ENCODE measurements around the gene TRMT1.
A peak's percentile ranks its signal among the peaks of the same experiment; 100 is the strongest.

TRMT1 gene

DNA sequence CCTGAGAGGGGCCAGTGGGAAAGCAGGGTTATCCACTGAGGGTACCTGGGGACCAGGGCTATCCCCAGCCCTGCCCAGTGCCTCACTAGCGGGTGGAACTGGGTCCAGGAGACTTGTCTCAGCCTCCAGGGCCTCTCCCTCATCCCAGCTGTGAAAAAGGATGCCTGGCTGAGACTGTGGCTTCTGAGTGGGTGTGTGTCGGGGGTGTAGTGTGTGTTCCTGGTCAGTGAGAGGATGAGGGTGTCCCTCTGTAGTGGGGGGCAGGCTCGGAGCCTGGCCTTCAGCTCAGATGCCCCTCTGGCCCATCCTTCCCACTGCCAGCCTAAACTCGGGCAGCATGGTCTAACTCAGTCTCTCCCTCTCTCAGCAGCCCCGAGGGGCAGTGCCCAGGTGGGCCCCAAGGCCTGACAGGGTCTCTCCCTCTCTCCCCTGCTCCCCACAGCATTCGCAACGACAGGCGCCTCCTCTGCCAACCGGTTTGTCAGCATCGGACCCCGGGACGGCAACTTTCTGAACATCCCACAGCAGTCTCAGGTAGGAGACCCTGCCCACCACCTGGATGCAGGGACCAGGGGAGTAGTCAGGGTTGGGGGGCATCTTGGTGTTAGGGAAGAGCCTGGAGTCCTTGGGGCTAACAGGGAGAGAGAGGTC, 26.6 kb downstream of the TRMT1 start:
- DNase-seq = no peak

DNA sequence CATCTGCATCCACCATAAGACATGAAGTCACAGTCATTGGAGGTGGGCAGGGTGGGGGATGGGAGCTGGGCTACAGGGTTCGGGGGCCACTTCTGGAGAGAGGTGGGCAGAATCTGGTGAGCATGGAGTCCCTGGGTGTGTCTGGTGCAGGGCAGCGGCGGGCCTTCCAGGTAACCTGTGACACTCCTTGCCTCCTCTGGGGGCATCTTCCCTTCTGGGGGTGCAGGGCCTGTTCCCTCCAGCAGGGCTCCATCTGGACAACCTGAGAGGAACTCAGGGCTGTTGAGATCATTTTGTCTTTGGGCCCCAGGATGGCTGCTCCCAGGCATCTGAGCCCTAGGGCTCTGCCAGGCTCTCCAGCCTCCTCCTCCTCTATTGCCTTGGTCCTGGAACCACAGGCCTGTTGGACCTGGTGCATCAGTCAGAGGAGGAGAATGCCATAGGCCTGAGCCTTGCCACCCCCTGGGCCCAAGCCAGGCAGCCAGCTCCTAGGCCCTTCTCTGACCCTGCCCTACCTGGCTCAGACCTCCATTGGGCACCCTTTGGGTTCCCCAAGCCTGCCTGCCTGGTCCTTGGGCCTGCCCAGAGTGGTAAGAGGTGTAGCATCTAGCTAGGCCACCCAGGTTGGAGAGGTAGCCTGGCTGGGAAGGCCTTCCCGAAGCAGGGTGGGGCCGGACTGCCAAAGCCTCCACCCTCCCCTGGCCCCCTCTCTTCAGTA, 27.2 kb downstream of the TRMT1 start:
- no peak for DNase-seq

DNA sequence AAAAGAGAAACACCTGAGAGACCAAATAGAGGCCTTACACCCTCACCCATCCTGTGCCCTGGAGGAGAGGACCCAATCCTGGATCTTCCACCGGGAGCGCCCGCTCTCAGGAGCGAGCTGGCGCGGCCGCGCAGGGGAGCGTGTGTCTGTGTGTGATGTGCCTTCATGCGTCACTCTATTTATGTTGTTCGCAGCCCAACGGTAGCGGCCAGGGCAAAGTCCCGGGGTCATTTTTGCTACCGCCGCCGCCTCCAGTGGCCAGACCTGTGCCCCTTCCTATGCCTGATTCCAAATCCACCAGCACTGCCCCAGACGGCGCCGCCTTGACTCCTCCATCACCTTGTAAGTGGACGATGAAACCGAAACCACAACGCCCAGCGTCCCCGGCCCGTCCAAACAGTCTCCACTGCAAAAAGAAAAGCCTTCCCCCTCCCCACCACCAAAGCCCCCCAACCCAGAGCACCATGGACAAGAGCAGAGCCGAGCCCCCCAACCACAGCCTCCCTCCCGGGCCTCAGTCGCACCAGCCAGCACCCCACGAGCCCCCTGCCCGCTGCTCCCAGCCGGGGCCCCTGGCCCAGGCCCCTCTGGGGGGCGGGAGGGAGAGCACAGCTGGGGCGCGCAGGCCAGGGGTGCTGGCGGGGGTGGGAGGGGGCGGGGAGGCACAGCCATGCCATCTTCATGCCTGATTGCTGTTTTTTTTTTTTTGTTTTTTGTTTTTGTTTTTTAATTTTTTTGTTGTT, 28.6 kb downstream of the TRMT1 start:
- no peak for DNase-seq

DNA sequence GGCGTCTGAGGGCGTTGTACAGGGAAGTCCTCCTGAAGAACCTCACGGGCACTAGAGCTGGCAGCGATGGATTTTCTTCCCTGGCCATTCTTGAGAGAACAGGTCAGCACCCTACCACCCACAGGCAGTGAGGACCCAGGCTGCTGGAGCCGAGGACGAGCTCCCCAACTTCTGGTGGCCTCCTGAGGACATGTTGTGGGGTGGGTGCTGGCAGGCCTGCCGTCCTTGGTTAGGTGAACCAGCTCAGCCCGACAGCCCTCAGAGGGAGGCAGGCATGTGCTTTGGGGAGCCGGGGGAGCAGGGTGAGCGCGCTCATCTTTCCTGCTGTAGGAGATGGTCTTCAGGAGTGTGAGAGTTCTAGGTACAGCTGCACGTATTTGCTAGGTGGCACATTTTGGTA, 29.2 kb downstream of the TRMT1 start:
- no peak for DNase-seq

DNA sequence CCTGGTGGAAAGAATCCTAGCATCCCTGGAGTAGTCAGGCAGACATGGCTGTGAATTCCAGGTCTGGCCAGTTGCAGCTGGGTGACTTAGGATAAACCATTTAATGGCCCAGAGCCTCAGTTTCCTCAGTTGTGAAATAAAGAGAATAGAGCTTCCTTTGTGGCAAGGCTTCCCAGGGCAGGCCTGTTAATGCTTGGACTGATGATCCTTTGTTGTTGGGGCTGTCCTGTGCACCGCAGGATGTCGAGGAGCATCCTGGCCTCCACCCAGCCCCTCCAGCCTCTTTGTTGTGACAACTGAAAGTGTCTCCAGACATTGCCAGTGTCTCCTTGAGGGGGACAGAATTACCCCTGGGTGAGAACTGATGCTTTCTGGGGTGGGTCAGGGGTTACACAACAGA, 30.2 kb downstream of the TRMT1 start:
- no peak for DNase-seq

DNA sequence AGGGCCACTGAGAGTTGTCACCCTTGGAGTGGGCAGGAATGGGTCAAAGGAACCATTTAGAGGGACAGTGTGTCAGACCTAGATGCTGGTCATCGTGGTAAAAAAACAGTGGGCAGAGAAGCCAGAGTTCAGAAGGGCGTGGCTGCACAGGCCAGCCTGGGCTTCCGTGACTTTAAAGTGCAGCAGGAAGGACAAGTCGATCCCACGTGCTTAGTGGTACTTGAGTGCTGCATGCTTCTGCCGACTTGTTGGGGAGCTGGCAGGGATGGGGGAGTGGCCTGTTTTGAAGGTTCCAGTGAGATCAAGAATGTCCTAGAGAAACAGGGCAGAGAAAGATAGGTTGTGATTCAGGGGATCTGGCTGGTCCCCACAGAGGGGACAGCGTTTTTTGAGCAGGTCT, 30.9 kb downstream of the TRMT1 start:
- no peak for DNase-seq

DNA sequence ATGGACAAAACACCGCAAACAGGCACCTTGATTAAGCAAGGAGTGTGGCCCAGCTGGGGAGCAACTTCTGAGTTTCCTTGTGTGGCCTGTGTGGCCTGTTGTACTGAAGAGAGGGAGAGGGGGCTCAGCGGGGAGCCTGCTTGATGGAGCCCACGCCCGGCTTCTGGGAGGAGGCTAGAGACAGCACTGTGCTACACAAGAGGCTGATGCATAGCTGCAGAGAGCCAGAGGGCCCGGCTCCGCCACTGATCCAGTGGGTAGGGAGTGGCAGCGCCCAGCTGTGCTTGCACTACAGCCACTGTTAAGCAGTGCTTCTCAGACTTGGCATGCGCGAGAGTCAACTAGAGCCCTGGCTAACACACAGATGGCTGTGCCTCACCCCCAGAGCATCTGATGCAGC, 32.9 kb downstream of the TRMT1 start:
- DNase-seq = peak; percentile 19

DNA sequence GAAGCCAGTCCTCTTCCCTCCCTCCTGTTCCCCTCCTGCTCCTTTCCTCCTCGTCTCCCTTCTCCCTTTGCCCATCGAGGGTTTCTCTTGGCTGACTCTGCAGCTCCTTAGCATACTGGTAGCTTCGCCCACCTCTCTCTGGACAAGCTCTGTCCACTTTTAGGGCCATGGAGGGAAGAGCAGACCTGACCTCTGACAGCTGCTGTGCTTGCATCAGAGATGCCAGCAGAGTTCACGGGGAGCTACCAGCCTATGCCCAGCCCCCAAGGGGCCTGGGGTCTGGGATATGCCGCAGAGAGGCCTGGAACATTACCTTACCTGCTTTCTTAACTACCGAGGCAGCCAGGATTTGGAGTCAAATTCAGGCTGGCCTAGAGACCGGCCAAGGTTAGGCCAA, 33.5 kb downstream of the TRMT1 start:
- DNase-seq = no peak

DNA sequence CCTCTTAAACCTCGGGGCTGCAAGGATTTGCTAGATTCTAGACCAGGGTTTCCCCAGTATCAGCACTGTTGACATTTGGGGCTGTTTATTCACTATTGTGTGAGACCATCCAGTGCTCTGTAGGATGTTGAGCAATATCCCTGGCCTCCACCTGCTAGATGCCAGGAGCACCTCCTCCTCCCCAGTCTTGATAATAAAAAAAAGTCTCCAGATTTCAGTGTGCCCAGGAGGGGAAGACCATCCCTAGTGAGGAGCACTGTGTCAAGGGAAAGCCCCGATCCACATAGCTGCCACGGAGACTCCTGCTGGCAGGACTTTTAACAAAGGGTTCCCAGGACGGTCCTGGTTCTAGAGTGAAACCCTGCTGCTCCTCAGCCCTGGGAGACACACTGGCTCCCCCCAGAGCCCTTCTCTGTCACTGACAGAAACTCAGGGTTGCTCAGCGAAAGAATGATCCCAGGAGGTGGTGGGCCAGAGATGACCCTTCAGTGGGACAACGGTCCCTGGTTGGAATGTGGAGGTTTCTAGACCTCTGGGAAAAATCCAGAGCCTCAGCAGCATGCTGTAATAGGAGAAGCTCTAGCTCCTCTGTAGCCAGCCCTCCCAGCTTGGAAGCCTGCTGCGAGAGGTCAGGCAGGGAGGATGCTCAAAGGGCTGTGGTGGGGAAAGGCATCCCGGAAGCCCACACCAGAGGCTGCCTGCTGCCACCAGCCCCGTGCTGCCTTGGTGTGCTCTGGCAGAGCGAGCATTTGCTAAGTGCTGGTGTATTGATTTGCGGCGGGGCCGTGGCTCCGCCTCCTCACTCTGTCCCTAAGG, 34.1 kb downstream of the TRMT1 start:
- DNase-seq = peak; percentile 29

DNA sequence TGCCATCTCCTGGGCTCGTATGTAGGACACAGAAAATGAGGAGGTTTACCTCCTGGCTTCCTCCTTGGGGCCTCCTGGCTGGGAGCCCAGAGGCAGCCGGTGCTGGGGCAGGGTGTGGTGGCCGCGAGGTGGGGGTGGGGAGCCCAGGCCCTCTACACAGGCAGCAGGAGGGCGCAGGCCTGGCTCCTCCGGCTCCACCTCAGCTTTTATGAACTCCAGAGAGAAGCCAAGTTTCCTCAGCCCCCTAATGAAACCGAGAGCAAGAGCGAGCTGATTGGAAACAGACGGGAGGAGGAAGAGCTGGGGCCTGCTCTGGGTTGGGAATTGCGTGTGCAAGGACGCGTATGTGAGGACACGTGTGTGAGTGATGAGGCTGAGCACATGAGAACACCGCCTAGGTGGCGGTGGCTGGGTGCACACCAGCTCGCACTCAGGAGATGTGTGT, 37.0 kb downstream of the TRMT1 start:
- no peak for DNase-seq

DNA sequence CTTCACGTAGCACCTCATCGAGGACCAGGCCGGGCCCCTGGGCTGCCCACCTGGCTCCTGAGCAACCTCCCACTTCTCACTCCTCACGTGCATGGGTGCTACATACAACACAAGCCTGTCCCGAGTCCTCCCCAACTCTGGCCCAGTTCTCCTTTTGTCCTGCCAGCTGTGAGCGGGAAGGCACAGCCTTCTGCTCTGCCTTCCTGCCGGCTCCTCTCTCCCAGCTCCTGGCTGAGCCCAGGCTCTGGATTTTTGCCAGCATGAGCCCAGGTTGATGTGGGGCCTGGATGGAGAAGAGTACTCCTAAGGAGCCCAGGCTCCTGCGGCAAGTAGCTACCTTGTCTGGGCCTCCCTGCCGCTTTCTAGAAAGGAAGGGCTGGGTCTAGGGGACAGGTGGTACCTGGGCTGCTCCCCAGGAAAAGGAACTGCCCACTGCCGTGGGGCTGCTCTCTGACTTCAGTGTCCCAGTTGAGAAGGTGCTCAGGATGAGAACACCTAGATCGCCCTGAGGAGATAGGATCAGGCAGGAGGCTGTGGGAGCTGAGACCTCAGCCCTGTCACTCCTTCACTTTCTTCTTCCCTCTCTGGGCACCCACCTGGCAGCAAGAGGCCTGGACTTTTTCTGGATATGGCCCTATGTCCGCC, 37.5 kb downstream of the TRMT1 start:
- no peak for DNase-seq

DNA sequence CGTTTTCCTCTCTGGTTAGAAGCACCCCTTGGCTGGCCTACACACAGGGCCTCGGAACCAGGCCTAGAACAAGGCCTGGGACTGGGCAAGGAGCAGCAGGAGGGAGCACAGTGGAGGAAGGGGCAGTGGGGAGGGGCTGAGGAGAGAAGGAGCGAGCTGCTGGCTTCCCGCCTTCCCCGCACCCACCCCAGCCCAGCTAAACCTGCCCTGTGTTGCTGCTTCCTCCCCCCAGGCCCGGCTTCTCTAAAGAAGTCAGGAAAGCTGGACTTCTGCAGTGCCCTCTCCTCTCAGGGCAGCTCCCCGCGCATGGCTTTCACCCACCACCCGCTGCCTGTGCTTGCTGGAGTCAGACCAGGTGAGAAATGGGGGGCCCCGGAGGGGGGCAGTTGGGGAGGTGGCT, 38.2 kb downstream of the TRMT1 start:
- no peak for DNase-seq

DNA sequence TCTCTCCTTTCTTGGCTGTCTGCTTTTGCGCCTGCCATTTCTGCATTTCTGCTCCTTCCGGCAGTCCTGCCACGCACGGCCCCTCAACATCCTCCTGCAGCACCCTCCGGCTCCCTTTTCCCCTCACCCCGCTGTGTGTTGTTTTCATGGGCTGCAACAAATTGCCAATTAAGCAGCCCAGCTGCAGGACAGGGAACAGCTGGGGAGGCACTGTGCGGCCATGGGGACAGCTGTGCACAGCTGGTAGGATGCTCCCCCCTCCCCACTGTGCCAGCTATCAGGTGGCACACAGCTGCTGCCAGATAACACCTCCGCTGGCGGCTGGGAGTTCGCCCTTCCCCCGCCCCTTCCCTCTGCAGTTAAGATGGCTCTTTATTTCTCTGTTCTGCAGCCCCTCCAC, 39.3 kb downstream of the TRMT1 start:
- no peak for DNase-seq

DNA sequence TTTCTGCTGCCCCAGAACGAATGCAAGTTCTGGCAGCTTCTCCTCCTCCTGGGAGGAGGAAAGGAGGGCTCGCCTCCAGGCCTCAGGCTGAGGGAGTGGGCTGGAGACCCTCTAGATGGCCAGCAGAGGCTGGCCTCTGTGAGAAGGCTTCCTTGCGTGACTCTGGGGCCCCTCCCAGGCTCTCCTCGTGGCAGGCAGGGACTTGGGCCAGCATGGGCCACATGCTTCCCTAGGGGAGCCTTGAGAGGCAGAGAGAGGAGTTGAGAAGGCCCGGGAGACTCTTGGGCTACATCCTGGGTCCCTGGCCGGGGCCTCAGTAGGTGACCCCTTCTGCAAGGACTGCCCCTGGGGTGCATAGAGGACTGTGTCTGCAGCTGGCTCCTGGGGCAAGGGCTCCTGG, 39.8 kb downstream of the TRMT1 start:
- DNase-seq = no peak

DNA sequence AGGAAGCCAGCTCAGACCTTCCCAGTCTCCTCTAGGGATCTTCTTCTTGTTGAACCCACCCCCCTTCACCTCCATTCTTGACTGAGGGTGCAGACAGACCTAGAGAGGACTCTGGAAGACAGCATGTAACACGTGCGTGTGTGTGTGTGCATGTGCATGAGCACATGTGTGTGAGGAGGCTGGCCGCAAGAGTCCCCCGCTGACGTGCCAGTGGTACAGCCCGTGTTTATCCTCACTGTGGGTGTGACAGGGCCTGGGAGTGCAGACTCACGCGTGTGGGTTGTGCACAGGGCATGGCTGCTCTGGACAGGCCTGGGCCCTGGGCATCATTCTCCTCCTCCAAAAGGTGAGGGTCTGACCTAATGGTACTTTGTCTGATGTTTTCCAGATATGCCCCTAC, 40.2 kb downstream of the TRMT1 start:
- DNase-seq = no peak

DNA sequence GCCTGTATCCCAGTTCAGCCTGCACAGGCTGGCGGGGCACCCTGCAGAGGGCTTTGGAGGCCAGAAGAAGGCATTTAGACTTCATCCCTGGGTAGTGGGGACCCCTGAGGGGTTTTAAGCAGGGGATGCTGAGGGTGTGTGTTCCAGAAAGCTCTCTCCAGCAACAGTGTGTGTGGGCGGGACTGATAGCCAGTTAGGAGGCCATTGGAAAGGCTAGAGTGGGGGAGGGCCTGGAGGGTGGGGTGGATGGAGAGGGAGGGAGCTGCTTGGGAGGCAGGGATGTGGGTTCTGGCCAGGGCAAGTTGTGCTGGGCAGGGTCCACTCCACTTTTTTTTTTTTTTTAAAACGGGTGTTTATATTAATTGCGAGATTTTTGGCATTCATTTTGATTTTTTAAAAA, 42.2 kb downstream of the TRMT1 start:
- DNase-seq = no peak

DNA sequence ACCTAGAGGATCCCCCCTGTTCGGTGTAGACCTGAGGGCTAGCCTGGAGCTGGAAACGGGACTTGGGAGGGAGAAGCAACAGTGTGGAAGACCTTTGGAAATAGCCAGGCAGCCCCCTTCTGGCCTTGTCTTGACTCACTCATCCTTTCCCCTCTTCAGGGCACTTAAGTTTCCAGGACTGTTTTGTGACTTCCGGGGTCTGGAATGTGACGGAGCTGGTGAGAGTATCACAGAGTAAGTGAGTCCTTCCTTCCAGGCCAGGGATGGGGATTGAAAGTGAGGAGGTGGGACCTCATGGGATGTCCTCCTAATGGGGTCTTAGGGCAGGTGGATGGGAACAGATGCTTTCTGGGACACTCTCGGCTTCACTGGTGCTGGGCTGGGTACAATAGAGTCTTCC, 43.3 kb downstream of the TRMT1 start:
- DNase-seq = no peak

DNA sequence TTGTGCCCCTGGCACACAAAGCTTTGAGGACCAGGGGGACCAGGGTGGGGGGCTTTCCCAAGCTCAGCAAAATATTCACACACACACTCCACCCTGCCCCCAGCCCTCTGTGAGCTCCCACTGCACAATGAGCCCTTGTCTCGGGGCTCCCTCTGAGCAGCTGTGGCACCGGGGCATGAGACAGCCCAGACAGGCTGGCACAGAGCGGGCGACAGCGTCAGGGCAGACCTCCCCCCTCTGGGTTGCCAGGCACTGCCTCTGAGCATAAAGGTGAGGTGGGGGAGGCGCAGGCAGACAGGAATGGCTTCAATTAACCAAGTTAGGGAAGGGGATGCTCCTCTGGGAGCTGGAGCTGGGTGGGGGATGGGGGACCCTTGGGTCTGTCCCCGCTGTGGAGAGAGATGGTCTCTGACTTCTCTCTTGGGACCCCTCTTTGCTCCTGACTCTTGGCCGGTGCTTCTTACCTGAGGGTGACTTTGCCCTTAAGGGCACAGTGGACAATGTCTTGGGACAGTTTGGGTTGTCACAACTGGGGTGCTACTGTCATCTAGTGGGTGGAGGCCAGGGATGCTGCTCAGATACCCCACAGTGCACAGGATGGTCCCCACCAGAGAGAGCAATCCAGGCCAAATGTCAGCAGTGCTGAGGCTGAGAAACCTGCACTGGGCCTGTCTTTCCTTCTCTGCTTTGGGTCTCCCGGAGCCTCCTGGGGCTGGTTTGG, 44.2 kb downstream of the TRMT1 start:
- DNase-seq = no peak

DNA sequence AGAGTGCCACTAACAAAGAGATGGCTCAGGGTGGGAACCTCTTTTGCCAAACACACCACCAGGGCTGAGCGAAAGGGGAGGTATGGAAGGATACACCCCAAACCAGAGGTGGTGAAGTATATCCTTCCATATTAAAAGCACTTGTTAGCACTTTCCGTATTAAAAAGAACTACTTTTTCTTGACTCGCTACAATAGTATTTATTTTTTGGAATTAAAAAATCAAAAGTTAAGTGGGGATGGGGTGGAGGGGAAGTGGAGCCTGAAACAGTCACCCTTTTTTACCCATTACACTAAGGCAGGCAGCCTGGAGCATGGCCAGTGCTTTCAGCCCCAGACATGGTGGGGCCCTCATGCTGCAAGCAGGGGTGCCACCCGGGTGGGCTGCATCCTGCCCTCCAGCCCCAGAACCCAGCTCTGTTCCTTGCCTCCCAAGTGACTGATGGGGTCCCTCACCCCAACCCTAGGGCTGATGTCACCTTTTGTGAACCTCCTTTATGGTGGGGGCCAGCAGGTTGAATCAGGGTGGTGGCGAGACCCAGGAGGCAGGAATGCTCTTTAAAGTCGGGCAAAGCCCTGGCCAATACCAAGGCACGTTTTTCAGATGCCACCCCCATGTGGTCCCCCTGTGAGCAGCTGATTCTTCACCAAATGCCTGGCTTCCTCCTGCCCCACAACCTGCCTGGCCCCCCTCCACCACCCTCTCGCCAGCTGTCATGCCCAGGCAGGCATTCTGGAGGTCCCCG, 44.9 kb downstream of the TRMT1 start:
- DNase-seq = no peak

DNA sequence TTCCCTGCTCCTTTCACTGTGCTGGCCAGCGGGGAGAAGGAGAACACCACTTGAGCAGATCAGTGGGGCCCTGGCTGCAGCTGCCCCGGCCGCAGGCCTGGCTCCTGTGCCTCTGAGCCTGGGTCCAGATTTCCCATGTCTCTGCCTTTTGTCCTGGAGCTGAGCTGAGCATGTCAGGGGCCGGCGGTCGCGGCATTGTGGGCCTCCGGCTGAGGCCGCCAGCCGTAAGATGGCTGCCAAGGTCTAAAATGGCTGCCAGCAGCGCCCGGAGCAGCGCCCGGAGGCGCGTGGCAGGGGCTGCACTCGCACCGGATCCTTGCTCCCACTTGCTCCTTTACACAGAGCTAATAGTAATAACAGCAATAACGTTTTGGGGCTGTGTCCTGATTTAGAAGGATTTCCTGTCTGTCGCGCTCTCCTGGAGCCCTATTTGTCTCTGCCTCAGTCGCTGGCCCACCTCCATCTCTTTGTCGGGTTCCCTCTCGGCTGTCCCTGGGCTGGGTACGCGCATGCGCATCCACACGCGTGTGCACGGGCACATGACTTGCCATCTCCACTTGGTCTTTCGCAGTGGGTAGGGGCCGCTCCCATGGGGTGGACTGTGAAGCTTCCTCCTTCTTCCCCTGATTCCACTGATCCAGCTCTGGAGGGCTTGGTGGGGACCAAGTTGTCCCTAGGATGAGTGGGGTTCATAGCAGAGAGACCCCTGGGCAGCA, 46.0 kb downstream of the TRMT1 start:
- no peak for DNase-seq

Measured in NCI-H187 treated with DMSO at 0.1 percent for 48 hours (cell line).